Measurements from ENCODE around the gene C11orf86.
"Not testable (repeated sequence)": the region's sequence is repeated elsewhere in the genome, so short reads cannot be mapped to it uniquely, and the experiment has no call there.

The C11orf86 gene

GRCh38 chr11:66992041-66992440 lies 16.9 kb downstream of the C11orf86 start:
- DNase-seq = no peak

- DNase-seq = no peak
These were observed 21.6 kb downstream of the C11orf86 start for GRCh38 chr11:66996609-66997273.

GRCh38 chr11:66999555-66999954 lies 24.5 kb downstream of the C11orf86 start:
- DNase-seq = no peak

GRCh38 chr11:67001332-67001731 lies 26.2 kb downstream of the C11orf86 start:
- no peak for DNase-seq

- no peak for DNase-seq
These were observed 27.3 kb downstream of the C11orf86 start for GRCh38 chr11:67002297-67002913.

GRCh38 chr11:67002921-67003411 lies 27.9 kb downstream of the C11orf86 start:
- no peak for DNase-seq

GRCh38 chr11:67005200-67005599 lies 30.1 kb downstream of the C11orf86 start:
- DNase-seq = not testable (repeated sequence)

GRCh38 chr11:67006029-67006884 lies 31.2 kb downstream of the C11orf86 start:
- no peak for DNase-seq

GRCh38 chr11:67007126-67007525 lies 32.0 kb downstream of the C11orf86 start:
- no peak for DNase-seq

- no peak for DNase-seq
These were observed 35.3 kb downstream of the C11orf86 start for GRCh38 chr11:67010296-67010905.

- no peak for DNase-seq
These were observed 38.5 kb downstream of the C11orf86 start for GRCh38 chr11:67013511-67014045.

GRCh38 chr11:67014343-67014742 lies 39.2 kb downstream of the C11orf86 start:
- DNase-seq = no peak

GRCh38 chr11:67015048-67015447 lies 39.9 kb downstream of the C11orf86 start:
- DNase-seq = no peak

- DNase-seq = no peak
These were observed 41.4 kb downstream of the C11orf86 start for GRCh38 chr11:67016550-67016949.

- DNase-seq = no peak
These were observed 45.8 kb downstream of the C11orf86 start for GRCh38 chr11:67020949-67021348.

GRCh38 chr11:67022341-67022933 lies 47.3 kb downstream of the C11orf86 start:
- peak; percentile 53 for DNase-seq

GRCh38 chr11:67022961-67023956 lies 48.2 kb downstream of the C11orf86 start, which contains the start of gene SYT12:
Gene SYT12 (plus strand): TSS chr11:67023134. CDS start chr11:67030145, 7,011 bp downstream.
- no peak for DNase-seq

GRCh38 chr11:67023957-67024353 lies 48.9 kb downstream of the C11orf86 start:
- DNase-seq = no peak

GRCh38 chr11:67024410-67024809 lies 49.3 kb downstream of the C11orf86 start:
- DNase-seq = no peak

- DNase-seq = no peak
These were observed 49.9 kb downstream of the C11orf86 start for GRCh38 chr11:67024966-67025365.

- no peak for DNase-seq
These were observed 50.6 kb downstream of the C11orf86 start for GRCh38 chr11:67025750-67026149.
